ENCODE results near the gene DOCK8.
"Not testable (repeated sequence)": the region's sequence is repeated elsewhere in the genome, so short reads cannot be mapped to it uniquely, and the experiment has no call there.

DOCK8 gene

DNA sequence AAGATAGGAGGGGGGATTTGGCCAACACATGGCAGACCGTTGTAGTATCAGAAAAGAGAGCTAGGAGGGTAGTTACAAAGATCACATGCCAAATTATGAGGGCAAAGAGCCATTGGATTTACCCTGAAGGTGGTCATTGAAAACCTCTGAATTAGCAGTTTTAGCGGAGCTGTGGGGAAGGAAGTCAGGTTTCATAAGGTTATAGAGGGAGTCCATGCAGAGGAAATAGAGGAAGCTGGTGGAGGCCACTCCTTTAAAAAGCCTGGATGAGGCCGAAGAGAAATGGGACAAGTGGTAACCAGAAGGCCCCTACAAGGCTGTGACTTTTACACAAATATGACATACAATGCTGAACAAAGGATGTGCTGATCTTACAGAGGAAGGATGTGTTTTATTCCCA is 13.2 kb downstream of the DOCK8 start:
- DNase-seq, result no peak

DNA sequence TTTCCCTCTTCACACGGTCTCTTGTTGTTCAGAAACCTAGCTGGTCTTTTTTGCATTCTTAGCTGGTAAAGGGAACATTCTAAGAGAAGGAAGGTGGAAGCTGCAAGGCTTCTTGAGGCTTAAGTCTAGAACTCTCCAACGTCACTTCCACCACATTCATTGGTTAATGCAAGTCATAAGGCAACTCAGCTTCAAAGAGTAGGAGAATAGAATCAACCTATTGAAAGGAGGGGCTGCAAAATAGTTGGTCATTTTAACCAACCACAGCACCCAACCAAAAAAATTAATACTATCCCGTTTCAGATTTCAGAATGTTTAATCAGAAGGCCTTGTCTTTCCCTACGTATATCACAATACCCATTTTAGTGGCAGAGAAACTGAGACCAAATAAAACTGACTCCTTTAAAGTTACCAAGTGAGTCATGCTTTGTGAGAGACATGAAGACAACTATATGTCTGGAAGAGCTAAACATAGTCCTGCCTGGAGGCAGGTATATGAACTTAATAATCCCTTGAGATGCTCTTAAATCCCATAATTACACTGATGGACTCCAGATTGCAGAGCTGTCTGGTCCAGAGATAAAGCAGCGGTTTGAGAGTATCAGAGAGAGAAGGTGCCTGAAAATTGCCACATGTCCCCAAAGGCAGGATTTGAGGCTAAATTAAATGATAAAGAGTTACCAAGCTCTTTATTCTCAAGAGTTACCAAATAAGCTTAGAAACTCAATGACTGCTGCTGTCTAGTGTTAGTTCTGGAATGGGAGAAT is 14.4 kb downstream of the DOCK8 start:
- no peak for DNase-seq

DNA sequence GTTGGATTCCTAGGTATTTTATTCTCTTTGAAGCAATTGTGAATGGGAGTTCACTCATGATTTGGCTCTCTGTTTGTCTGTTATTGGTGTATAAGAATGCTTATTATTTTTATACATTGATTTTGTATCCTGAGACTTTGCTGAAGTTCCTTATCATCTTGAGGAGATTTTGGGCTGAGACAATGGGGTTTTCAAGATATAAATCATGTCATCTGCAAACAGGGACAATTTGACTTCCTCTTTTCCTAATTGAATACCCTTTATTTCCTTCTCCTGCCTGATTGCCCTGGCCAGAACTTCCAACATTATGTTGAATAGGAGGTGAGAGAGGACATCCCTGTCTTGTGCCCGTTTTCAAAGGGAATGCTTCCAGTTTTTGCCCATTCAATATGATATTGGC is 17.0 kb downstream of the DOCK8 start:
- not testable (repeated sequence) for DNase-seq

DNA sequence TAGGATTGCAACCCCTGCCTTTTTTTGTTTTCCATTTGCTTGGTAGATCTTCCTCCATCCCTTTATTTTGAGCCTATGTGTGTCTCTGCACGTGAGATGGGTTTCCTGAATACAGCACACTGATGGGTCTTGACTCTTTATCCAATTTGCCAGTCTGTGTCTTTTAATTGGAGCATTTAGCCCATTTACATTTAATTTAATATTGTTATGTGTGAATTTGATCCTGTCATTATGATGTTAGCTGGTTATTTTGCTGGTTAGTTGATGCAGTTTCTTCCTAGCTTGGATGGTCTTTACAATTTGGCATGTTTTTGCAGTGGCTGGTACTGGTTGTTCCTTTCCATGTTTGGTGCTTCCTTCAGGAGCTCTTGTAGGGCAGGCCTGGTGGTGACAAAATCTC is 19.0 kb downstream of the DOCK8 start:
- DNase-seq, result not testable (repeated sequence)

DNA sequence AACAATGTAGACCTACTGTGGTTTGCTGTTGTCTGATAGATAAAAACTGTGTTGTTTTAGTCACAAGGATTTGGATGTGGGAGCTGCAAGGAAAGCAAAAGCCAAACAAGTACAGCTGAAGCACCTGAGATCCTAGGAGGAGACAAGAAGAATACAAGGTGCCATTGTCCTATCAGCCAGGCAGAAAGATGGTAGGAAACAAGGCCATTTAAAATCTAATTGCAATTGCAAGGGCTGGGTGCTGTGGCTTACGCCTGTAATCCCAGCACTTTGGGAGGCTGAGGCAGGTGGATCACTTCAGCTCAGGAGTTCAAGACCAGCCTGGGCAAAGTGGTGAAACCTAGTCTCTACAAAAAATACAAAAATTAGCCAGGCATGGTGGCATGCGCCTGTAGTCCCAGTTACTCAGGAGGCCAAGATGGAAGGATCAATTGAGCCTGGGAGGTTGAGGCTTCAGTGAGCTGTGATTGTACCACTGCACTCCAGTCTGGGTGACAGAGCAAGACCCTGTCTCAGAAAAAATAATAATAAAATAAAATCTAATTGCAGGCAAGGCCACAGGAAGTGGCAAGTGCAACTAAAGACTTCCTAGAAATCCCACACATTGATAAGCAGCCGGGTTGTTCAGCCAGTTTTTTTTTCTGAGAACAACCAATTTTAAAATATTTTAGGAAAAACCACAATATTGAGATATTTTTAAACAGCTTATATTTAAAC is 22.6 kb downstream of the DOCK8 start:
- DNase-seq, result no peak

DNA sequence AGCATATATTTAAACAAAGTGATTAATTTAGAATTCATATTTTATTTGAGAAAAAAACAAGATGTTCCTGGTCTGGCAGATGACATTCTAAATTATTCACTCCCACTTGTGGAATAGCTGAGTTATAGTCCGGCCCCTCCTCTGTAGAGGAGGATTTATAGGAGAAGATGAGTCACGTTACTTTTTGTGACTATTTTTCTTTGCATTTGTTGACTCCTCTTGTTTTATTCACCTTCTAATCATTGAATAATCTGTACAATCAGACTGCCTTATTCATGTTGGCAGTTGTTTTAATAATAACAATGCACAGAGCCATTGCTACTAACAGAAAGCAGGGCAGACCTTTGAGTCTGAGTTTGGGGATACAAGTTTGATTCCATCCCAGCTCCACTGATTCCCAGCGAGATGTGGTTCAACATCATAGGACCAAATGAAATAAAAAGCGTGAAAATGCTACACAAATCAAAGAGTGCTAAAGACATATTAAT is 23.2 kb downstream of the DOCK8 start:
- DNase-seq, result peak in 1 of 2 donors; percentile 13

DNA sequence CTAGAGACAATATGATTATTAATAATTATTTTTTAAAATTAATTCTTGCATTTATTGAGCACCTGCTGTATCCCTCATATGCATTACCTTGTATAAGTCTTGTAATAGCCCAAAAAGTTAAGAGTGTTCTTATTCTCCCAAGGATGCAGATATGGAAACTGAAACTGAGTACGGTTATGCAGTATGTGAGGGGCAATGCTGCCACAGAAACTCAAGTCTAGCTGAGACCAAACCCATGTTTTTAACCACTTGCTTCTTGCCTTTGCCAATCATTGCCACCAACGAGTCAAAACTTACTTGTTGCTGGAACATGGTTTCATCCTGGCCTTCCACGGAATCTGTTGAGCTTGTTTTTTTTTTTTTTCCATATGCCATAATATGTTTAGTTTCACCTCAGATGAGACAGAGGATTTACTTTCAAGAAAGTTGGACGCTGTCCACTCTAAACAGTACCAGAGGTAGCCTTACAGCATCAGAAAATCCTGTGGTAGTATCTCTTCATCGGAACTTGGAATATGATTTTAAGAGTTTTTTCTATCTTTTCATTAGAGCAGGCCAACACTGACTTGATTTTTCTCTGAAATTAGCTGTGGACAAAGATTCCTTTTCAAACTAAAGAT is 27.9 kb downstream of the DOCK8 start:
- DNase-seq, result no peak

DNA sequence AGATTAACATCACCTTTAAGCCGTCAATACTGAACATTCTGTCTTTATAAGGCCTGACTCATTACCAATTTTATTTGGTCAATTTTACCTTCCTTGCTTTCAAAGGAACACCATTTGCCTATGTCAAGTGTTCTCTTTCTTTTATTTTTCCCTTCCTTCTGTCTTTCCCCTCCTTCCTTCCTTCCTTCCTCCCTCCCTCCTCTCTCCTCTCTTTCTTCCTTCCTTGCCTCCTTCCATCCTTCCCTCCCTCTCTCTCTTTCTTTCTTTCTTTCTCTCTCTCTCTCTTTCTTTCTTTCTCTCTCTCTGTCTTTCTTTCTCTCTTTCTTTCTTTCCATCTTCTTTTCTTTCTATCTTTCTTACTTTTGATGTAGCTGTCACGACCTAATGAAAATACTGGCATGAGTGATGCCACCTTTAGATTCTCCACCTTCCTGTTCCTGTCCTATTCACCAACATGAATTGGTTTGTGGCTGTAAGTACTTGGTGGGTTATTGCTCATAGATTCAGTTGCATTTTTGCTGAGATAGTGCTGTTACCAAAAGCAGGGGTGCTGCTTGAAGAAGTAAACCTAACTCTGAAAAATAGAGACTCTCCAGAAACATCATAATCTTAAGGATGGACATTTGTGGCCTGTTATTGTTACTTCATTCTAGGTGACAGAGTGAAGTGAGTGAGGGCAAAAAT is 33.8 kb downstream of the DOCK8 start:
- DNase-seq, result no peak

DNA sequence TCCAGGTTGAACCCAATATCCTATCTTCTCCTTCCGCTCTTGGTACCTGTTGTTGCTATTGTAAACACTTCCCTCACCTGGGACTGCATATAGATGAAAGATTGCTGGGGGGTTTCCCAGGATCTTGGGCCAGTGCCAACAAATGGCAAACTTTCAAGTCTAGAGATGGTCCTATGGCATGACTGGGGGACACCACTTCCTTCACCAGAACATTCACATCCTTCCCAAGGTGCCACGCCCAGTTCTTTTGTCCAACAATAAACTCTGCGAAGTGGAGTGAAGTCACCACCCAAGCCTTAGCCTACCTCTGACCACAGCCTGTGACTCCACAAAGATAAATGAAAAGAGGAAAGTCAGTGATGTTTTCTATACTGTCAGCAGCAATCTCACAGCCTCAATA is 34.4 kb downstream of the DOCK8 start:
- DNase-seq, result no peak

DNA sequence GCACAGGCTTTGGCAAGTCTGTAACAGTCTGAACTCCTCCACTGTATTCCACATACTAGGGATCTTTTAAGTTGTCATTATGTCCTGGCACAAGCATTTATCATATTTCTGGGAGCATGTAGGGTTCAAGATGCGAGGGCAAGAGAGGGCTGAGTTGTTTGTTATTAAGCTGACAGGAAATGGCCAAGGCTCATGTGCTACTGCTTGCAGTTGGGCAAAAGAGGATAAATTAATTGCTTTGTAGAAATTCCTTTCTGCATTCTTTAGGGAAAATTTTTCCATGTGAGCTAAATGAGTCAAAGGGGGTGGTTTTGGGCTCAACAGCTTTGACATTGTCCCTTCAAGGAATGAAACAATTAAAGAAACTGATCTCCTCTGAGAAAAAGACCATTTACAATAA is 35.4 kb downstream of the DOCK8 start:
- DNase-seq, result no peak

DNA sequence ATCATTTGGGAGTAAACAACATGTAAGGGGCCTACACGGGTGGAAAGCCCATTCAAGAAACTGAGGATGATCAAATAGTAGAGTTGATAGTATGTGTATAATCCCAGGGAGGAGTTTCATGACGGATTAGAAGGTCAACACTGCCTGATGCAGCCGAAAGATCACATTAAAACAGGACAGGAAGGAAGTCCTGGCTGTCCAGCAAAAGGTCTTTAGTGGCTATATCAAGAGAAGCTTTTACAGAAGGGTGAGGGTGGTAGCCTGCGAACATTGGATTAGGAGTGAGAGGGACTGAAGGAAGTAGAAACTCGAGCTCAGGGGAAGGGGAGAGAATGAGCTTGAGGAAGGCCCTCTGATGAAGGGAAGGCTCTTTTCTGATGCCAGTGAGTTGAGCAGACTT is 36.0 kb downstream of the DOCK8 start:
- no peak for DNase-seq

DNA sequence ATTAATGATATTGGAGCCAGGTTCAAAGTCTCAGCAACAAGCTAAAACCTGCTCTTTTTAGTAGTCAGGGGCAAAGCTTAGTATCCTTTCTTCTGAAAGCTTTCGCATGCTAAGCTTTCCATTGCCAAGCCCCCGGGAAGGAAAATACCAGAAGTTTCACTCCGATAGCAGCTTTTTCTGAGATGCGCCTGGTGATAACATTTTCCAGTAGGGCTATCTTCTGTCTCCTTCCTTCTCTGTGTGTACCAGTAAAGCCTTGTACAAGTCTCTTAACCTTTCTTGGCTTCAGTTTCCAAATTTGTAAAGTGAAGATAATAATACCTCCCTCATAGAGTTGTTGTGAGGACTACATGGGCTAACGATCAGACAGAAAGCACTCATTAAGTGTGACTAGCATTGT is 36.7 kb downstream of the DOCK8 start:
- DNase-seq, result no peak

DNA sequence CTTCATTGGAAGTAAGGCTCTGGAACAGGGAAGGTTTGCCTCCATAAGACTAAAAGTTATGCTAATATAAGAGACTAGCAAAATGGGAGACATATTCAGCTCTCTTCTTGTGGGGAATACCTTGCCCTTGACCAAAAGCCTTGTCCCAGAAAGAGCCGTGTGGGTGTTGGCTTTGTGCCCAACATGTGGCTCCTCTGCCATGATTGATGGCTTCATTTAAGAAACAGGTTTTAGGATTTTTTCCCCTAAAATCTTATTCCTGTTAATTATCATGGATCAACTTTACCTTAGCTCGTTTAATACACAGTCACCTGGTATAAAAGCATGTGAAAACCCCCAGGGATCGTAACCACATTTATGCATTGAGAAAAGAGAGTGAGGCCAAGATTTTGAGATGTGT is 38.9 kb downstream of the DOCK8 start:
- no peak for DNase-seq

DNA sequence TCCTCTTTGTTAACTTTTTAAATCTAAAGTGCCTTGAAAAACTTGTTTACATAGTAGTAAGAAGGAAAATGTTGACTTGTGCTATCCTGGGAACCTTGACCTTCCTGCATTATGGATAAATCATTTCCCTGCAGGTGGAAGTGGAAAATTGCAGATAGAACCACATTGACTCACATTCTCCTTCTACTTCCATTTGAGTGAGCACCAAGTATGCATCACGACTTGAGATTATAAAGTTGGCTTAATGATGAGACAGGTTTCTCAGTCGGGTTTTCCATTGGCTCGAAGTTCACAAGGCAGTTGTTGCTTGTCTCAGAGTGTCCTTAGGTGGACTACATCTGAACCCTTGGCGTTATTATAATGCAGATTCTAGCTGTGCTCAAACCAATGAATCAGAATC is 39.9 kb downstream of the DOCK8 start:
- no peak for DNase-seq

DNA sequence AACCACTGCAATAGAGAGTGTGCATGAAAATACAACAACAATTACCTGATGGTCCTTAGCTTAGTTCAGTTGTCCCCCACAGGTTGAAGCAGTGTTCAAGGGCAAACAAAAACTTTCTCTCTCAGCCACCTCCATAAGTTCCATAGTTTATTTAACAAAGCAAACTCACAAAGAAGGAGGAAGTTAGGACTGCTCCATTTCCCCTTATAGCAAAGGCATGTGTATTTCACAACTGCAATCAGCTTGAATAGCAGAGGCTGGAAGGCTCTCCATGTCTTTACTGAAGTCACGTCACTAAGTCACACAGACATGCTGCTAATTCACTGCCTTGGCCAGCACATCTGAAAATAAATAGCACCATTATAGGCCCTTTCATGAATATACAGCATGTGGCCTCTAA is 43.3 kb downstream of the DOCK8 start:
- no peak for DNase-seq

DNA sequence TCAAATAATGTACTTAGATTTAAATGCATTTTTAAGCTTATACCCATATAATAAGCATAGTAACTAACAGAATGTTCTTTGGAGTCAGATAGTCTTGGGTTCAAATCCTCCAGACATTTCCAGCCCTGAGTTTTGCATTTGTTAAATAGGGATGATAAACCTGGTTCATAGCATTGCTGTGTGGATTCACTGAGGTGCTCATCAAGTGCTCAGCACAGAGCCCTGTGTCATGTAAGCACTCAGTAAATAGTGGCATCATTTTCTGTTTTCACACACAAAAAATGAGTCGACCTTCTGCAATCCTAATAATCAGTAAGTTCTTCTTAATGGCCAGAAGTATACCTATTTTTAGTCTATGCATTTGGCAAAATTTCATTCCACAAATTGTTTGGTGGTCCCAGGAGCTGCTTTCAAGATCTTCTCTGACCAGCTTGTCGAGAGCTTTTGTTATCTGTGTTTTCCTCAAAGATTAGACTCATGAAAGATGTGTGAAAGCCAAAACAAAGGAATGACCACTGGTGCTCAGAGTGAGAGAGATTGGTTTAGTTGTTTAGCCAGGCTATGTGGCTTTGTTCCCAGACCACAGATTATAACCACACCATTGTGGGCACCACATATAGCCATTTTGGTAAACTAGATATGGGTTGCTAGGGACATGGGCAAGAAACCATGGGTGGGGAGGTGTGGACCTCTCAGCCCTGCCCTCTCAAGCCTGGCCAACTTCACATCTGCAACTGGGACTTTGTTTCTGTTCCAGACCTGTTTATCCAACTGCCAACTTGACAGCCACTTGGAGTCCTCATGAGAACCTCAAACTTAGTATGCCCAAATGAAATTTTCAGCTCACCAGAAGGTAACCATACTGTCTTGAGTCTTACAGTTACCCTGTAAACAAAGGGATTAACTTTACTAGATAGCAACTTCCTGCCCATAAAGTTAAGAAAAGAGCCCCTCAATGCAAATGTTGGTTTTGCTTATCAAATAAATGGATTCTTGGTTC is 45.0 kb downstream of the DOCK8 start:
- DNase-seq, result no peak

DNA sequence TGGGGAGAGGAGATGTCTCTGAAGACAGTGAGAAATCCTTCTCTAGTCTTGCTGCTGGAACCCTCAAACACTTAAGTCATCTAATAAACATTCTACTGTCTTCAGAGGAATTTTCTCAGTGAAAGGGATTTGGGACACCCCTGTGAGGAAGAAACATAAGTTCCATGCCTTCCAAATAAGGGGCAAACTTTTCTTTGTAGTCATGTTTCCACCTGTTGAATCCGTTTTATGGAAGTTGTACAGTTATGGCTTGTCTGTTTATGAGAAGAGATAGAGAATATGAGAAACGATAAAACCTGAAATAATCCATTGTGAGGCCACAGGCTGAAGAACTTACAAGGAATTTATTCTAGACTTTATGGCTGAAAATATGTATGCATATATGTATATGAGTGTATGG is 49.6 kb downstream of the DOCK8 start:
- no peak for DNase-seq

DNA sequence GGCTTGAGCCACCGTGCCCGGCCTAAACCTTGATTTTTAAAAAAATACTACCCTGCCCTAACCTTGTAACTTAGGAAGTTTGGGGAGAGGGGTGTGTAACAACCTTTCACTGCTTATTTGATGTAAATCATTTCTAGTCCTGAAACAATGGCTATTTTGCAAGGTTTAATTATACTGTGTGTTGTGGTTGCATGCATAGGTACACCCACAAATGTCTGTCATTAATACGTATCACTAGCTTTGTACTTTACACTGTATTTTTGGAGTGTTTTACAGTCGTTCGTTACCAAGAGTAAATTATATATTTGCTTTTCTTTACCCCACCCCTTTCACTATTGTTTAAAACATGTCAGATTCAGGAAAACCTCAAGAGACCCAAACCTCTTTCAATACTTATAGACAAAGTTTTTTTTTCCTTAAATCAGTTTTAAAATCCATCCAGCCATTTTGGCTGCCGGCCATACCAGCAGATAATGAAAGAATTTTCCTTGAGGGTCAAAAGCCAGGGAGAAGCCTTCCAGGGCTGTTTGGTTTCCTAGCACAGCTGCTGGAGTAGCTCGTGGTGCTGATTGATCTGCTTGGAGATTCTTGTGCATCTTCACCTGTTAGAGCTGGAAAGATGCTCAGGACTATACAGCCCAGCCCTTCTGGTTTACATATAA is 50.7 kb downstream of the DOCK8 start:
- DNase-seq, result no peak

DNA sequence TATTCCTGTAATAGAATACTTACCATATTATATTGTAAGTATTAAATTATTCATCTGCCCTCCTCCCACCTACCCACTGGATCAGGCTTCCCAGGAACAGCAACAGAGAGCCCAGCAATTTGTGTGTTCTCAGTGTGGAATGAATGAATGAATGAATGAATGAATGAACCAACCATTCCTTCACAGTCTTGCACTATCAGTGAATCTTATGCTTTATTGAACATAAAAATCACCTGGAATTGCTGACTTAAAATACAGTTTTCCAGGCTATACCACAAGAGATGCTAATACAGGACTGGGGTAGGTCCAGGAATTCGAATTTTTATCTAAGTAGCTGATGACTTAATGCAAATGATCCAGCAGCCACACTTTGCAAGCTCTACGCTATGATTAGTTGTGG is 51.6 kb downstream of the DOCK8 start:
- no peak for DNase-seq

DNA sequence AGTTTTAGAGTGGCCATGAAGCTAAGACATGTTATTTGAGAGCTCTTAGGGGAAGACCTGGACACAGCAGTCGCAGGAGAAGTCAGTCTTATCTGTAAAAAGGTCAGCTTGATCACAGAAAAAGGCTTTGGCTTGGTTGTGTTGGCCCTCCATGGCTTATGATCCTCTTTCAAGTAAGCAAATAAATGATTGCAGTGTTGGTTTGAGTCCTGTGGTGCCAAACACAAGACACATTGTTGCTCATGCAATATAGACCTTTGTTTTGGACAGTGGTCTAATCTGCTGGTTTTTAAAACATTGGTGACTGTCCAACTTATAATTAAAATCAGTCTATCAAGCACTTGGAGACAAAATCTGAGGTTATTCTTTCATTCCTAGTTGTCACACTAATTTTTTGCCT is 54.0 kb downstream of the DOCK8 start:
- no peak for DNase-seq

DNA sequence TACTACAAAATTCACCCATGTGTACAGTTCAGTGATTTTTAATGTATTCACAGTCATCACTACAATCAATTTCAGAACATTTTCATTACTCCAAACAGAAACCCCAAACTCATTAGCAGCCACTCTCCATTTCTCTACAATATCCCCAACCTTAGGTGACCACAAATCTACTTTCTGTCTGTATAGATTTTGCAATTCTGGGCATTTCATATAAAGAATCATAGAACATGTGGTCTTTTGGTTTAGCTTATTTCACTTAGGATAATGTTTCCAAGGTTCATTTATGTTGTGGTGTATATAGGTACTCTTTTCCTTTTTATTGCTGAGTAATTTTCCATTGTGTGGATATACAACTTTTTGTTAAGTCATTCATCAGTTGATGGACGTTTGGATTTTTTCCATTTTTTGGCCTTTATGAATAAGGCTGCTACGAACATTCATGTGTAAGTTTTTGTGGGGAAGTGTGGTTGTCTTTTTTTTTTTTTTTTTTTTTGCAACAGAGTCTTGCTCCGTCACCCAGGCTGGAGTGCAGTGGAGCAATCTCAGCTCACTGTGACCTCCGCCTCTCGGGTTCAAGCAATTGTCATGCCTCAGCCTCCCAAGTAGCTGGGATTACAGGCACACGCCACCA is 54.5 kb downstream of the DOCK8 start:
- DNase-seq, result no peak
